Measurements from ENCODE around the gene PGAP6.
A peak's percentile ranks its signal among the peaks of the same experiment; 100 is the strongest.

PGAP6 gene

DNA sequence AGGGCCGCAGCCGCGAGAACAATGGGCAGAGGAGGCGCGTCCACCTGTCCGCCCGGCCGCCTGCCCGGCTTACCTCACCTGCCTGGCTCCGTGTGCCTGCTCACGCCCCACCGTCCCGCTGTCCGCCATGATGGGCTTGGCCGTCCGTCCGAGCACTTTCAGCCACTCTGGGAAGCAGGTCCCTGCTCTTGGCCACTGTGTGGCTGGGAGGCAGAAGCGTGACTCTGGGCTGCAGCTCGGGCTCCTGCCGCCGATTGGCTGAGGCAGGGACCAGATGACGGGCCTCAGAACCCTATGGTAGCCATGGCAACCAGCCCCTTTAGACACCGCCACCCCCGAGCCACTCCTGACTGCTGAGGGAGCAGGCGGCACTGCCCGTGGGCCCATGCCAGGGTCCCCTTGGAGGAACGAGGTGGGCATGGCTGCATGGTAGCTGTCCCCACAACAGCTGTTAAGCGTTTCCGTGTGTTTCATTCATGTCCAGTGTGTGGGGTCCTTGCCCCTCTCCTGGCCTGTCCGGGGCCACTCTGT is 20.4 kb downstream of the PGAP6 start:
- no peak for FAIRE-seq
- TF ChIP-seq, protein P1, sequence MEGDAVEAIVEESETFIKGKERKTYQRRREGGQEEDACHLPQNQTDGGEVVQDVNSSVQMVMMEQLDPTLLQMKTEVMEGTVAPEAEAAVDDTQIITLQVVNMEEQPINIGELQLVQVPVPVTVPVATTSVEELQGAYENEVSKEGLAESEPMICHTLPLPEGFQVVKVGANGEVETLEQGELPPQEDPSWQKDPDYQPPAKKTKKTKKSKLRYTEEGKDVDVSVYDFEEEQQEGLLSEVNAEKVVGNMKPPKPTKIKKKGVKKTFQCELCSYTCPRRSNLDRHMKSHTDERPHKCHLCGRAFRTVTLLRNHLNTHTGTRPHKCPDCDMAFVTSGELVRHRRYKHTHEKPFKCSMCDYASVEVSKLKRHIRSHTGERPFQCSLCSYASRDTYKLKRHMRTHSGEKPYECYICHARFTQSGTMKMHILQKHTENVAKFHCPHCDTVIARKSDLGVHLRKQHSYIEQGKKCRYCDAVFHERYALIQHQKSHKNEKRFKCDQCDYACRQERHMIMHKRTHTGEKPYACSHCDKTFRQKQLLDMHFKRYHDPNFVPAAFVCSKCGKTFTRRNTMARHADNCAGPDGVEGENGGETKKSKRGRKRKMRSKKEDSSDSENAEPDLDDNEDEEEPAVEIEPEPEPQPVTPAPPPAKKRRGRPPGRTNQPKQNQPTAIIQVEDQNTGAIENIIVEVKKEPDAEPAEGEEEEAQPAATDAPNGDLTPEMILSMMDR (IDR thresholded peaks at IDR 0.05; ENCODE audit: insufficient read depth, missing control alignments): no peak
- DNase-seq (ENCODE audit: insufficient read length, low spot score): no peak

DNA sequence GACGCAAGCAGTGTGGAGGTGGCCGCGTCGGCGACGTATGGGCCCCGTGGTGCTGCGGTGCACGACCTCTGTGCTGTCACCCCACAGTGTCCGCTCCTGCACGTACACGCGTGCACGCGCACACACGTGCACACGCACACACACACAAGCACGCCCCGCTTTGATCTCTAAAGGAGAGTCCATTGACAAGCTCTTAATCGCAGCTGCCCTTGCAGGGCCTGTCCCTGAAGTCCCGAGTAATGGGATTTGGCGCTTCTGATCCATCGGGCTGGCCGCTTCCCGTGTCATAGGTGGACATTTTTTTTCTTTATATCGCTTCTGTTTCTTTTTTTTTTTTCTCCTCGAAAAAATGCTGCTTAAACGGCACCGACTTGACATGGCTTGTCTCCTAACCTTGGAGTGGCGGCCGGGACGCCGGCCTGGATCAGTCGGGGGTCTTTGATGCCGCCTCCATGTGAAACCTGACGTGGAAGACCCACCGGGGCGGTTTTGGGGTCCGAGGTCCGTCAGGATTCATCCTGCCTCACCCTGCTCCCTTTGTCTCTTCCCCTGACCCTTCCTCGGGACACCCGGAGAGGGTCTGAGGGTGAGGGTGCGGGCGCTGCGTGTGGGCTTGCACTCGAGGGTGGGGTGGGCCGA is 21.0 kb downstream of the PGAP6 start:
- FAIRE-seq (no peak), DNase-seq (ENCODE audit: insufficient read length, low spot score) (no peak)
- TF ChIP-seq, protein P1 (IDR thresholded peaks at IDR 0.05; ENCODE audit: insufficient read depth, missing control alignments): no peak

DNA sequence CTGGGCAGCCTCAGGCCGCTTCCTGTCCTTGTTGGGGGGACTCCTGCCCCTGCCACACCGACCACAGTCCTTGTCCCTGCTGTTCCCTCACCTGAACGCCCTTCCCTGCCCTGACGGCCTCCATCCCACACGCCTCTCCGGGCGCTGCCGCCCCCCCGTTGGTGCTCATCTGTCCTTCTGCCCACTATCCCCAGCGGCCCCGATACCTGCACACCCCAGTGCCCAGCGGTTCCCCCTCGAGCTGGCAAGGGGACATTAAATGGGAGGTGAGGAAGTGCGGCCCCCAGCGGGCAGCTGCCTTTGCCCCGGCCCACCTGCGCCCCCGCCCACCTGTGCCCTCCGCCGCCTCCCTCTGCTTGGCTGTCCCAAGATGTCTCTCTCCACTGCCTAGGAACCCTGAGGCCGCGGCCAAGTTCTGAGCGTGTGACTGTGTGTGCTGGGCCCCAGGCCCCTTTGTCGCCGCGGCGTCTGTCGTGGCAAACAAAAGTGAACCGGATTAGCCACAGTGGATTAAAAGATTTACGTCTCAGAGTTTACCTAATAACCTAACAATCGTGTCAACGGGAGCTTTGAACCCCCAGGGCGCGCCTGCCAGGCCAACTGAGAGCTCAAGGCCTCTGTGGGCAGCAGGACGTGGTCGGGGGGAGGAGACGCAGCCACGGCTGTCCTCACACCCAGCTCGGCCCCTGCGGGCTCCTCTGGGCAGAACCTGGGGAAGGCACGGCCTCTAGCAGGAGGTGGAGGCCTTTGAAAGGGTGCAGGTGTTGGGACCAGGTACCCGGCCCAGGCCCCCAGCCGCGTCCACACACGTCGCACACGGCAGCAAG is 21.7 kb downstream of the PGAP6 start:
- FAIRE-seq: no peak
- TF ChIP-seq, protein P1 (IDR thresholded peaks at IDR 0.05; ENCODE audit: insufficient read depth, missing control alignments): no peak
- peak; percentile 89 for DNase-seq (ENCODE audit: insufficient read length, low spot score)

DNA sequence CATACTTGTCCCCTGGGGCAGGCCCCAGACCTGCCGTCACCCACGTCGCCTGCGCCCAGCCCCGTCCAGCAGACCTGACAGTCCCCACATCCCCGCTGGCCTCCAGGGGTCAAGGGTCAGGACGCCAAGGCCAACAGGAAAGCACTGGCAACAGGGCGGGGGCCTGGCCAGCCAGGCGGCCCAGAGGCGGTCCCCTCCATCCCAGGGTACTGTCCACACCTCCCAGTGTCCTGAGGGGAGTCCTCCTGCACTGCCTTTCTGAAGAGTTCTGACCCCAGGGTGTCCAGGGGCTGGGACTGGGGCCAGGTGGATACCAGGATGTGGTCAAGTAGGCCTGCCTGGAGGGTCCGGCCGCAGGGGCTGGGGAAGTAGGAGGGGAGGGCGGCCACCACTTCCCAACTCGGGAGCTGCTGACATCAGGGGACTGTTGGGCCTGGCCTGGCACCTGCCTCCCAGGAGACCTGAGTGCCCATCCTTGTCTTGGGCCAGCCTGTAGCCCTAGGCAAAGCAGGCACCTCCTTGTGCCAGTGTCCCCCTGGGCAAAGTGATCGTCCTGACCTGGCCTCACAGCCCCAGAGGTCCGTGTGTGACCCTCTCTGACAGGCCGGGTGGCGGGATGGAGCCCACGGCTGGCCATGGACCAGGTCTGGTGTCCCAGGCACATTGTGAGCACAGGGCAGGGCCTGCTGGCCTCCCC is 22.6 kb downstream of the PGAP6 start:
- no peak for DNase-seq (ENCODE audit: insufficient read length, low spot score)
- TF ChIP-seq, protein P1 (IDR thresholded peaks at IDR 0.05; ENCODE audit: insufficient read depth, missing control alignments): no peak
- no peak for FAIRE-seq

DNA sequence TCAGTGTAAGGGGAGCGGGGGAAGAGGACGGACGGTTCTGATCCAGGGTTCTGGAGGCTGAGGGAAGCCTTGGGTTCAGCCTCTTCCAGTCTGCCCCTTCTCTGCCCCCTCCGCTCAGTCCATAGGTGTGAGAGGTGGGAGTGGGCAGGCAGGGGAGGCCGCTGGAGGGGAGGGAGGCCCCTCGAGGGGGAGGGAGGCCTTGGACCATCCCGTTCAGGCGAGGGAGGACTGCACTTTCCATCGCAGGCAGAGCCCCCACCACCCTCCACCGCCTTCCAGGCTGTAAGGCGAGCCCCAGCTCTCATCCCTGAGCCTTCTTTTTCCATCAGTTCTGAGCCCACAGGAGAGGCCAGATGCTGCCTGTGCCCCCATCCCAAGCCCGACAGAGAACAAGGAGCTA is 25.0 kb downstream of the PGAP6 start:
- no peak for DNase-seq (ENCODE audit: insufficient read length, low spot score)
- FAIRE-seq: no peak
- TF ChIP-seq, protein P1 (IDR thresholded peaks at IDR 0.05; ENCODE audit: insufficient read depth, missing control alignments): no peak

DNA sequence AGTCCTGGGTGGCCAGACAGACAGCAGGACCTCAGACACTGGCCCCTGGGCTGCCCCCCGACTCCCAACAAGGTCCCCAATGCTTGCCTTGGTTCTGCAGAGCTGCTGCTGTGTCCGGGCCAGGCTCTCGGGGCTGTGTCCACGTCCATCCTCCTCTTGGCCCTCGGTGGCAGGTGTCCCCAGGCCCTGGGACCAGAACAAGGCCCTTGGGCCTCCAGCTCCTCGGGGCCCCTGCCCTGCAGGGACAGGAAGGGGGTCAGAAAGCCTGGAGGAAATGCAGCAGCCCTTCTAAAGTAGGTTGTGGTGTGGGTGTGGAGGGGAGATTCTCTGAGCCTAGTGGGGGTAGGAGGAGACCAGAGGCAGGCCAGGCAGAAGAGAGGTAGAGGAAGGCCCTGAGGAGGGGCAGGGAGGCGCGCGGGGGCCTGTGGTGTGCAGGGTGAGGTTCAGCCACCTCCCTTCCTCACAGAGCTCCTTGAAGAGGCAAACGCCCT is 26.8 kb downstream of the PGAP6 start:
- no peak for DNase-seq (ENCODE audit: insufficient read length, low spot score)
- FAIRE-seq: no peak
- TF ChIP-seq, protein P1 (IDR thresholded peaks at IDR 0.05; ENCODE audit: insufficient read depth, missing control alignments): no peak
